Natural killer cell (primary cell): ENCODE measurements around the gene MYOF. TPM values are rescaled to one million over a fixed set of nuclear protein-coding genes. Genes with fewer than 3 reads are reported as not detected.

Experiments used
- ATAC-seq, 3 donors: fragments of 150-1000 bp in 2 of 3; fragments of 200-7000 bp in 1 of 3; cut with Tn5 transposase; 1 replicate in 1 of 3; 2 replicates in 2 of 3; pipeline ENCODE4 v1.10.0; 2021; ENCODE audit warnings: mild to moderate bottlenecking in 2 of 3, moderate library complexity in 2 of 3
- DNase-seq, 2 donors: peaks; one replicate each; pipeline versions ENCODE4 v3.0.0 to v3.0.0-alpha.2; 2013 to 2021; ENCODE audit warnings: mixed read lengths in 1 of 2
- H3K27ac ChIP-seq: one replicate; pipeline ENCODE4 v1.5.1; 2013; ENCODE audit warnings: mild to moderate bottlenecking, low read length
- H3K27me3 ChIP-seq: one replicate; pipeline ENCODE4 v1.6.1; 2013; ENCODE audit warnings: low read length; ENCODE audit not compliant: control insufficient read depth, insufficient read depth
- H3K36me3 ChIP-seq: one replicate; pipeline ENCODE4 v1.6.1; 2013; ENCODE audit warnings: low read length; ENCODE audit not compliant: control insufficient read depth, insufficient read depth
- H3K4me1 ChIP-seq: one replicate; pipeline ENCODE4 v1.6.1; 2013; ENCODE audit warnings: low read length; ENCODE audit not compliant: control insufficient read depth, insufficient read depth
- H3K4me3 ChIP-seq: one replicate; pipeline ENCODE4 v1.5.1; 2013; ENCODE audit warnings: low read length
- H3K9me3 ChIP-seq: one replicate; pipeline ENCODE4 v1.6.1; 2013; ENCODE audit warnings: low read length; ENCODE audit not compliant: control insufficient read depth, insufficient read depth
- H3K27ac Mint-ChIP-seq, 2 donors: one replicate each; pipeline ENCODE4 v1.8.0; 2022; ENCODE audit warnings: mild to moderate bottlenecking in 2 of 2, mixed read lengths in 2 of 2, moderate library complexity in 1 of 2
- H3K27me3 Mint-ChIP-seq, 2 donors: one replicate each; pipeline ENCODE4 v1.8.0; 2022; ENCODE audit warnings: low read depth in 2 of 2, mixed read lengths in 2 of 2
- H3K36me3 Mint-ChIP-seq: one replicate; pipeline ENCODE4 v1.8.0; 2022; ENCODE audit warnings: mixed read lengths
- H3K4me1 Mint-ChIP-seq, 2 donors: one replicate each; pipeline ENCODE4 v1.8.0; 2022; ENCODE audit warnings: mixed read lengths in 2 of 2
- H3K4me3 Mint-ChIP-seq: one replicate; pipeline ENCODE4 v1.8.0; 2022; ENCODE audit warnings: mild to moderate bottlenecking, moderate library complexity, mixed read lengths
- H3K9me3 Mint-ChIP-seq, 2 donors: one replicate each; pipeline ENCODE4 v1.8.0; 2022; ENCODE audit warnings: mixed read lengths in 2 of 2
- CTCF ChIP-seq: fragments of 200-600 bp; IDR thresholded peaks from one replicate; pipeline ENCODE4 v1.8.0; 2022; ENCODE audit warnings: antibody characterized with exemption
- WGBS: methylation state at CpG from one replicate; pipeline ENCODE4 v1.1.7; 2013; ENCODE audit warnings: missing lambda C conversion rate; ENCODE audit not compliant: insufficient coverage; 5-methylcytosine and 5-hydroxymethylcytosine counted together
- intact Hi-C: fragments of 100-400 bp; cut with micrococcal nuclease; formaldehyde crosslinking; loops from one replicate; pipeline ENCODE4 v1.14.2; 2022
- total RNA-seq, 4 donors: library from RNA; stranded (reverse); fragments of 120-200 nt in 1 of 4; gene quantifications; one replicate each; pipeline versions ENCODE4 v1.2.3 to v1.2.4, GENCODE V29; 2013 to 2022

MYOF gene
- total RNA-seq, 3 donors from 2014 or later (not counting 1 experiment from before 2014, with no cell fraction given): 2.0 to 9.7 (median 2.9) TPM

- intact Hi-C loops: no loop called here
- H3K27me3 ChIP-seq: no peaks in the 10 kb centered on the region
- Mint-ChIP-seq H3K27me3 (peaks cover 8 to 17% of the 10 kb centered on the region in 2 donors), H3K27ac (no peak overlapping the region), H3K4me1 (no peaks in the 10 kb centered on the region), H3K9me3 (no peaks in the 10 kb centered on the region), H3K4me3 (no peak overlapping the region), H3K36me3 (no peaks in the 10 kb centered on the region)
- H3K36me3 ChIP-seq: no peaks in the 10 kb centered on the region
- TF ChIP-seq CTCF: no peak
- no peak overlapping the region for H3K4me3 ChIP-seq
- no peaks in the 10 kb centered on the region for H3K4me1 ChIP-seq
- no peak overlapping the region for H3K27ac ChIP-seq
- ATAC-seq: no peak
- no peak for DNase-seq
- H3K9me3 ChIP-seq: no peaks in the 10 kb centered on the region
- WGBS: 84% methylated on average over 5 of the region's 7 CpGs
These were observed 27.4 kb downstream of the MYOF start for GRCh38 chr10:93454736-93455135.

GRCh38 chr10:93454146-93454545 is 28.0 kb downstream of the MYOF start:
- Histone ChIP-seq H3K36me3 (no peaks in the 10 kb centered on the region), H3K27ac (no peak overlapping the region), H3K27me3 (no peaks in the 10 kb centered on the region), H3K4me3 (no peak overlapping the region), H3K9me3 (no peaks in the 10 kb centered on the region), H3K4me1 (no peaks in the 10 kb centered on the region)
- no peak for TF ChIP-seq CTCF
- Mint-ChIP-seq H3K9me3 (no peaks in the 10 kb centered on the region), H3K4me1 (no peaks in the 10 kb centered on the region), H3K4me3 (no peak overlapping the region), H3K27me3 (peaks cover 8 to 11% of the 10 kb centered on the region in 2 donors), H3K27ac (no peak overlapping the region), H3K36me3 (no peaks in the 10 kb centered on the region)
- ATAC-seq (no peak), DNase-seq (no peak)
- intact Hi-C loops: no loop called here
- 93% methylated on average over 2 of the region's 2 CpGs for WGBS

GRCh38 chr10:93452143-93452542 is 30.0 kb downstream of the MYOF start:
- H3K27ac ChIP-seq: no peak overlapping the region
- no peaks in the 10 kb centered on the region for H3K4me1 Mint-ChIP-seq
- H3K4me1 ChIP-seq: no peaks in the 10 kb centered on the region
- H3K27me3 Mint-ChIP-seq: peaks cover 0 to 3% of the 10 kb centered on the region in 2 donors
- H3K9me3 Mint-ChIP-seq: no peaks in the 10 kb centered on the region
- no peak overlapping the region for H3K4me3 Mint-ChIP-seq
- H3K9me3 ChIP-seq: no peaks in the 10 kb centered on the region
- WGBS: 11% methylated on average over 1 of the region's 2 CpGs
- ATAC-seq (no peak), DNase-seq (no peak)
- no peaks in the 10 kb centered on the region for H3K27me3 ChIP-seq
- H3K36me3 ChIP-seq: no peaks in the 10 kb centered on the region
- H3K4me3 ChIP-seq: no peak overlapping the region
- no peak for TF ChIP-seq CTCF
- H3K36me3 Mint-ChIP-seq: no peaks in the 10 kb centered on the region
- H3K27ac Mint-ChIP-seq: no peak overlapping the region
- intact Hi-C loops: no loop called here

GRCh38 chr10:93451244-93451947 is 30.7 kb downstream of the MYOF start:
- Mint-ChIP-seq H3K27ac (no peak overlapping the region), H3K27me3 (no peaks in the 10 kb centered on the region), H3K4me3 (no peak overlapping the region), H3K4me1 (no peaks in the 10 kb centered on the region), H3K36me3 (no peaks in the 10 kb centered on the region), H3K9me3 (no peaks in the 10 kb centered on the region)
- Histone ChIP-seq H3K27ac (no peak overlapping the region), H3K27me3 (no peaks in the 10 kb centered on the region), H3K9me3 (no peaks in the 10 kb centered on the region), H3K4me1 (no peaks in the 10 kb centered on the region), H3K36me3 (no peaks in the 10 kb centered on the region), H3K4me3 (no peak overlapping the region)
- intact Hi-C loops: no loop called here
- TF ChIP-seq CTCF: no peak
- no peak for ATAC-seq
- no peak for DNase-seq
- 71% methylated on average over 7 of the region's 7 CpGs for WGBS
